Liver (tissue), 9 donors: ENCODE data around the gene CIITA. TPM values are rescaled to one million over a fixed set of nuclear protein-coding genes. Genes with fewer than 3 reads are reported as not detected.

Experiments used
- DNase-seq: peaks from one replicate; pipeline ENCODE4 v3.0.0-alpha.2; 2017; ENCODE audit warnings: low spot score
- H3K27ac ChIP-seq, 2 donors: one replicate each; pipeline ENCODE4 v1.7.0; 2013; ENCODE audit warnings: inconsistent platforms in 2 of 2, low read length in 2 of 2, control low read depth in 1 of 2, low read depth in 1 of 2, mild to moderate bottlenecking in 1 of 2
- H3K27me3 ChIP-seq, 4 donors: one replicate each; pipeline versions ENCODE4 v1.6.1 to v1.7.0; 2013; ENCODE audit warnings: low read length in 3 of 4, inconsistent platforms in 1 of 4, mild to moderate bottlenecking in 1 of 4, moderate library complexity in 1 of 4; ENCODE audit not compliant: control insufficient read depth in 4 of 4, insufficient read depth in 4 of 4
- H3K36me3 ChIP-seq, 4 donors: one replicate each; pipeline versions ENCODE4 v1.6.1 to v1.7.0; 2013; ENCODE audit warnings: low read length in 3 of 4, mild to moderate bottlenecking in 3 of 4, low read depth in 1 of 4, moderate library complexity in 1 of 4; ENCODE audit not compliant: control insufficient read depth in 4 of 4, insufficient read depth in 3 of 4
- H3K4me1 ChIP-seq, 4 donors: one replicate each; pipeline versions ENCODE4 v1.6.1 to v1.7.0; 2013; ENCODE audit warnings: low read length in 3 of 4, mild to moderate bottlenecking in 3 of 4, moderate library complexity in 1 of 4; ENCODE audit not compliant: control insufficient read depth in 4 of 4, insufficient read depth in 4 of 4
- H3K4me3 ChIP-seq, 3 donors: one replicate each; pipeline versions ENCODE4 v1.6.1 to v1.7.0; 2013; ENCODE audit warnings: low read length in 3 of 3, control low read depth in 1 of 3, low read depth in 1 of 3, mild to moderate bottlenecking in 1 of 3
- H3K9ac ChIP-seq, 2 donors: one replicate each; pipeline ENCODE4 v1.7.0; 2013; ENCODE audit warnings: low read length in 2 of 2, mild to moderate bottlenecking in 2 of 2, moderate library complexity in 2 of 2, control low read depth in 1 of 2, low read depth in 1 of 2
- H3K9me3 ChIP-seq, 4 donors: one replicate each; pipeline versions ENCODE4 v1.6.1 to v1.7.0; 2013; ENCODE audit warnings: low read length in 3 of 4; ENCODE audit not compliant: control insufficient read depth in 4 of 4
- ATF3 ChIP-seq: IDR thresholded peaks from 2 replicates; pipeline ENCODE4 v1.6.1; 2016; ENCODE audit warnings: antibody characterized with exemption
- CTCF ChIP-seq: fragments of 150-350 bp; IDR thresholded peaks from 2 replicates; pipeline ENCODE4 v1.5.1; 2017; ENCODE audit warnings: improper control_type of control experiment, low read depth, low read length; ENCODE audit not compliant: missing input control
- EGR1 ChIP-seq, 2 donors: IDR thresholded peaks; 2 replicates each; pipeline ENCODE4 v1.6.1; 2016 to 2018; ENCODE audit warnings: antibody characterized with exemption in 2 of 2, low read depth in 2 of 2
- FOXA1 ChIP-seq: IDR thresholded peaks from 2 replicates; pipeline ENCODE4 v1.6.1; 2016; ENCODE audit warnings: antibody characterized with exemption
- FOXA2 ChIP-seq: IDR thresholded peaks from 2 replicates; pipeline ENCODE4 v1.6.1; 2016; ENCODE audit warnings: antibody characterized with exemption
- GABPA ChIP-seq, 2 donors: IDR thresholded peaks in 1 of 2; conservative IDR thresholded peaks in 1 of 2; 2 replicates each; pipeline ENCODE4 v1.6.1; 2016; ENCODE audit warnings: antibody characterized with exemption in 2 of 2, mild to moderate bottlenecking in 1 of 2, moderate library complexity in 1 of 2
- HNF4A ChIP-seq, 2 donors: conservative IDR thresholded peaks; 2 replicates each; pipeline ENCODE4 v1.6.1; 2016; ENCODE audit warnings: antibody characterized with exemption in 2 of 2, mild to moderate bottlenecking in 2 of 2
- HNF4G ChIP-seq: IDR thresholded peaks from 2 replicates; pipeline ENCODE4 v1.6.1; 2016; ENCODE audit warnings: antibody characterized with exemption
- JUND ChIP-seq, 2 donors: IDR thresholded peaks; 2 replicates each; pipeline ENCODE4 v1.6.1; 2016; ENCODE audit warnings: antibody characterized with exemption in 2 of 2
- MAX ChIP-seq: IDR thresholded peaks from 2 replicates; pipeline ENCODE4 v1.6.1; 2016; ENCODE audit warnings: antibody characterized with exemption
- NR2F2 ChIP-seq: IDR thresholded peaks from 2 replicates; pipeline ENCODE4 v1.6.1; 2016; ENCODE audit warnings: antibody characterized with exemption
- RAD21 ChIP-seq, 2 donors: IDR thresholded peaks; 2 replicates each; pipeline ENCODE4 v1.6.1; 2016; ENCODE audit warnings: antibody characterized with exemption in 2 of 2, mild to moderate bottlenecking in 2 of 2
- REST ChIP-seq: IDR thresholded peaks from 2 replicates; pipeline ENCODE4 v1.6.1; 2016; ENCODE audit warnings: antibody characterized with exemption, mild to moderate bottlenecking
- RXRA ChIP-seq, 2 donors: IDR thresholded peaks; 2 replicates each; pipeline ENCODE4 v1.6.1; 2017 to 2018; ENCODE audit warnings: antibody characterized with exemption in 2 of 2, mild to moderate bottlenecking in 1 of 2
- SP1 ChIP-seq: IDR thresholded peaks from 2 replicates; pipeline ENCODE4 v1.6.1; 2018; ENCODE audit warnings: antibody characterized with exemption, mild to moderate bottlenecking
- TAF1 ChIP-seq: conservative IDR thresholded peaks from 2 replicates; pipeline ENCODE4 v1.6.1; 2016; ENCODE audit warnings: antibody characterized with exemption, mild to moderate bottlenecking
- YY1 ChIP-seq: IDR thresholded peaks from 2 replicates; pipeline ENCODE4 v1.6.1; 2016; ENCODE audit warnings: antibody characterized with exemption, mild to moderate bottlenecking
- ZBTB33 ChIP-seq: IDR thresholded peaks from 2 replicates; pipeline ENCODE4 v1.6.1; 2016; ENCODE audit warnings: antibody characterized with exemption
- WGBS: extraction: QIAGEN DNeasy Blood & Tissue Kit; methylation state at CpG from one replicate; pipeline ENCODE4 v1.1.7; 2013; 5-methylcytosine and 5-hydroxymethylcytosine counted together
- polyA plus RNA-seq, 2 donors: library from polyadenylated mRNA; stranded (reverse) in 1 of 2; unstranded in 1 of 2; fragments of 200-250 nt in 1 of 2; fragments of >200 nt in 1 of 2; fragmentation: Nextera tagmentation in 1 of 2; extraction: Ambion mirVana in 1 of 2; gene quantifications; one replicate each; pipeline versions ENCODE4 v1.2.1 to v1.2.3, GENCODE V29; 2013 to 2015
- total RNA-seq, 2 donors: library from RNA; depleted of rRNA; stranded (reverse); fragments of >200 nt; gene quantifications; one replicate each; pipeline ENCODE4 v1.2.3, GENCODE V29; 2014
- donor health status: healthy.
- donor health status: healthy.
- donor health status: healthy.
- donor health status: healthy.
- donor health status: healthy.

Gene CIITA
- total RNA-seq (1 to 10 TPM; 2.8 to 4.2 TPM), polyA plus RNA-seq (1 to 10 TPM; 1.6 to 1.7 TPM)

GRCh38 chr16:10876799-10877341 lies at the start of gene CIITA:
Gene CIITA (plus strand): TSS chr16:10877202. CDS start chr16:10877331, 129 bp downstream.
- no peak for TF ChIP-seq JUND (IDR thresholded peaks at IDR 0.05)
- TF ChIP-seq RAD21 (IDR thresholded peaks at IDR 0.05), result peak in 1 of 2 donors; percentile 7
- Histone ChIP-seq H3K9ac (peak within 1 kb of the TSS in 1 of 2 donors; percentile 55), H3K9me3 (no peaks in the 10 kb centered on the region), H3K36me3 (no peaks in the 10 kb centered on the region), H3K27ac (peak within 1 kb of the TSS in 1 of 2 donors; percentile 1), H3K4me1 (peaks cover 0 to 13% (median 7%) of the 10 kb centered on the region in 4 donors), H3K4me3 (peak within 1 kb of the TSS in 1 of 3 donors; percentile 1), H3K27me3 (no peaks in the 10 kb centered on the region)
- DNase-seq, result no peak
- WGBS, result 64% methylated on average over 9 of the region's 9 CpGs

- Histone ChIP-seq H3K4me3 (no peak overlapping the region), H3K36me3 (no peaks in the 10 kb centered on the region), H3K27me3 (no peaks in the 10 kb centered on the region), H3K4me1 (peaks cover 12 to 31% (median 23%) of the 10 kb centered on the region in 4 donors), H3K27ac (peak overlapping the region; percentile 84 to 98), H3K9me3 (no peaks in the 10 kb centered on the region), H3K9ac (peak overlapping the region in 1 of 2 donors; percentile 37)
- peak; percentile 33 for TF ChIP-seq YY1
- TF ChIP-seq JUND (IDR thresholded peaks at IDR 0.05), result no peak
- TF ChIP-seq HNF4G, result no peak
- TF ChIP-seq HNF4A (conservative IDR thresholded peaks at IDR 0.05), result peak; percentile 6 to 58
- no peak for TF ChIP-seq ATF3
- peak; percentile 48 for TF ChIP-seq REST
- TF ChIP-seq RAD21 (IDR thresholded peaks at IDR 0.05), result peak in 1 of 2 donors; percentile 2
- peak; percentile 99 for TF ChIP-seq NR2F2
- TF ChIP-seq FOXA2, result no peak
- no peak for TF ChIP-seq EGR1 (IDR thresholded peaks at IDR 0.05; ENCODE audit: low read depth in 2 of 2)
- TF ChIP-seq CTCF, result no peak
- TF ChIP-seq RXRA (IDR thresholded peaks at IDR 0.05), result peak; percentile 76 to 82
- no peak for TF ChIP-seq ZBTB33
- no peak for TF ChIP-seq GABPA (IDR thresholded peaks at IDR 0.05 in 1 of 2, conservative IDR thresholded peaks at IDR 0.05 in 1 of 2)
- no peak for TF ChIP-seq TAF1
- peak; percentile 65 for TF ChIP-seq SP1
- TF ChIP-seq MAX, result no peak
- no peak for TF ChIP-seq FOXA1
- no peak for DNase-seq
- WGBS, result 19% methylated on average over 11 of the region's 11 CpGs
Measured at GRCh38 chr16:10827691-10828341, 49.2 kb upstream of the CIITA start.
